H4 (cell line): ENCODE results near the gene HMGN2. TPM values are rescaled to one million over a fixed set of nuclear protein-coding genes. Genes with fewer than 3 reads are reported as not detected.
"Not testable (repeated sequence)": the region's sequence is repeated elsewhere in the genome, so short reads cannot be mapped to it uniquely, and the experiment has no call there.

ENCODE experiments used
- DNase-seq: peaks from one replicate; pipeline ENCODE4 v3.0.0-alpha.2; 2015; ENCODE audit warnings: low spot score
- total RNA-seq: library from RNA; depleted of rRNA; stranded (reverse); fragments of >200 nt; shearing (Covaris generic); gene quantifications from 2 replicates; pipeline ENCODE4 v1.2.3, GENCODE V29; 2014

HMGN2 gene
- total RNA-seq, 1 experiment from 2014 or later = 1,224 TPM

GRCh38 chr1:26477446-26478152, 5.4 kb downstream of the HMGN2 start:
- DNase-seq = peak; percentile 27

- no peak for DNase-seq
These were observed 5.9 kb downstream of the HMGN2 start for GRCh38 chr1:26478159-26478558.

GRCh38 chr1:26478988-26479387, 6.7 kb downstream of the HMGN2 start:
- no peak for DNase-seq

GRCh38 chr1:26482921-26483320, 10.7 kb downstream of the HMGN2 start:
- no peak for DNase-seq

GRCh38 chr1:26483980-26484379, 11.7 kb downstream of the HMGN2 start:
- no peak for DNase-seq

- DNase-seq = no peak
These were observed 17.9 kb downstream of the HMGN2 start for GRCh38 chr1:26490155-26490554.

- no peak for DNase-seq
These were observed 21.0 kb downstream of the HMGN2 start for GRCh38 chr1:26493267-26493666.

GRCh38 chr1:26493938-26494337, 21.7 kb downstream of the HMGN2 start:
- DNase-seq = no peak

- no peak for DNase-seq
These were observed 24.6 kb downstream of the HMGN2 start for GRCh38 chr1:26496861-26497260.

GRCh38 chr1:26498894-26499293, 26.7 kb downstream of the HMGN2 start:
- no peak for DNase-seq

GRCh38 chr1:26500488-26501175, 28.4 kb downstream of the HMGN2 start:
- DNase-seq = peak; percentile 64

- not testable (repeated sequence) for DNase-seq
These were observed 38.5 kb downstream of the HMGN2 start for GRCh38 chr1:26510711-26511110.

- not testable (repeated sequence) for DNase-seq
These were observed 43.6 kb downstream of the HMGN2 start for GRCh38 chr1:26515836-26516235.

- DNase-seq = no peak
These were observed 44.9 kb downstream of the HMGN2 start for GRCh38 chr1:26516987-26517765.

GRCh38 chr1:26517766-26518049, 45.5 kb downstream of the HMGN2 start:
- no peak for DNase-seq

GRCh38 chr1:26518355-26518754, 46.1 kb downstream of the HMGN2 start:
- no peak for DNase-seq

- no peak for DNase-seq
These were observed 48.1 kb downstream of the HMGN2 start for GRCh38 chr1:26520339-26520738.

- DNase-seq = no peak
These were observed 49.4 kb downstream of the HMGN2 start for GRCh38 chr1:26521669-26522030.

- no peak for DNase-seq
These were observed 49.8 kb downstream of the HMGN2 start for GRCh38 chr1:26522073-26522472.

- DNase-seq = no peak
These were observed 51.9 kb downstream of the HMGN2 start for GRCh38 chr1:26524181-26524580.
